Kidney (tissue), 14 donors: Measurements from ENCODE around the gene PRDM15. TPM values are rescaled to one million over a fixed set of nuclear protein-coding genes. Genes with fewer than 3 reads are reported as not detected.

Source experiments
- DNase-seq, 5 donors: peaks; one replicate each; pipeline ENCODE4 v3.0.0-alpha.2; 2013 to 2020
- FAIRE-seq: peaks from 2 replicates; lab custom pipeline; 2012; peaks lifted over from hg19 to GRCh38; lab: Jason Lieb, UNC
- H3K27ac ChIP-seq, 2 donors: one replicate each; pipeline ENCODE4 v1.7.0; 2013; ENCODE audit warnings: low read depth in 2 of 2, low read length in 2 of 2, inconsistent platforms in 1 of 2
- H3K27me3 ChIP-seq: one replicate; pipeline ENCODE4 v1.7.1; 2013; ENCODE audit warnings: low read length, inconsistent platforms; ENCODE audit not compliant: control insufficient read depth, insufficient read depth
- H3K36me3 ChIP-seq, 3 donors: one replicate each; pipeline versions ENCODE4 v1.7.0 to v1.7.1; 2013; ENCODE audit warnings: low read length in 3 of 3, control low read depth in 1 of 3, inconsistent platforms in 1 of 3; ENCODE audit not compliant: insufficient read depth in 3 of 3, control insufficient read depth in 2 of 3
- H3K4me1 ChIP-seq, 3 donors: one replicate each; pipeline versions ENCODE4 v1.7.0 to v1.7.1; 2013; ENCODE audit warnings: low read length in 3 of 3, inconsistent platforms in 1 of 3, low read depth in 1 of 3; ENCODE audit not compliant: control insufficient read depth in 2 of 3, insufficient read depth in 2 of 3
- H3K4me3 ChIP-seq, 3 donors: one replicate each; pipeline versions ENCODE4 v1.7.0 to v1.8.1; 2013; ENCODE audit warnings: low read length in 3 of 3, control low read depth in 1 of 3, inconsistent platforms in 1 of 3
- H3K9ac ChIP-seq, 3 donors: one replicate each; pipeline versions ENCODE4 v1.7.0 to v1.7.1; 2013; ENCODE audit warnings: low read length in 3 of 3, control low read depth in 1 of 3, inconsistent platforms in 1 of 3
- H3K9me3 ChIP-seq, 3 donors: one replicate each; pipeline versions ENCODE4 v1.7.0 to v1.7.1; 2013; ENCODE audit warnings: low read length in 3 of 3, control low read depth in 1 of 3, inconsistent platforms in 1 of 3; ENCODE audit not compliant: control insufficient read depth in 2 of 3, insufficient read depth in 1 of 3
- intact Hi-C: fragments of 100-400 bp; cut with DNase I; formaldehyde crosslinking; loops from one replicate; pipeline ENCODE4 v1.11.1; 2022
- polyA plus RNA-seq: library from polyadenylated mRNA; stranded (reverse); fragments of 350-450 nt; fragmentation: Illumina TruSeq; extraction: RNeasy Lipid Tissue Mini Kit (QIAGEN cat#74804); gene quantifications from one replicate; pipeline ENCODE4 v1.2.3, GENCODE V29; 2014; ENCODE audit warnings: low read depth, low replicate concordance; ENCODE audit not compliant: insufficient read depth
- total RNA-seq: library from RNA; stranded (reverse); fragmentation: NEBNext Ultra II Directional; extraction: Animal tissue kit (Norgen Biotek cat#: 25700); gene quantifications from one replicate; pipeline ENCODE4 v1.2.1, GENCODE V29; 2021
- TF ChIP-seq, protein P1 (sequence below): IDR thresholded peaks from 3 replicates; pipeline ENCODE4 v1.5.1; 2012; ENCODE audit warnings: mild to moderate bottlenecking, moderate library complexity, borderline replicate concordance; ENCODE audit not compliant: insufficient read depth; ENCODE audit errors: extremely low read depth
- donor health status: control.
- donor health status: control.
- donor health status: control.
- donor health status: control.
- donor health status: control.
- donor health status: DM: yes; HTN: yes; CAD: no.
- donor health status: Normal renal cell carcinoma (clear cell type).

PRDM15 gene
- total and polyA plus RNA-seq, 2 donors from 2014 or later = 1.3 to 8.4 TPM

DNA sequence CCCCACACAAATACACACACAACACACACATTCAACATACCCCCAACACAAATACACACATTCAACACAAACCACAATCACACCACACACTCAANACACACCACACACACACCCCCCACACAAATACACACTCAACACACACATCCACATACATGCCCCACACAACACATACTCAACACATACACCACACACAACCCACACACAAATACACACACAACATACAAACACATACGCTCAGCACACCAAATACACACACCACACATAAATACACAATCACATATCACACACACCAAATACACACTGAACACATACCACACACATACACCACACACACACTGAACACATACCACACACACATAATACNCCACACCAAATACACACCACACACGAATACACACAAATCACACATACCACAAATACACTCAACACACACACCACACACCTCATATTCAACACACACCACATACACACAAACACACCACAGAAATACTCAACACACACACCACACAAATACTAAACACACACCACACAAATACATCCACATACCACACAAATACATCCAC is 48.9 kb downstream of the PRDM15 start:
- H3K36me3 ChIP-seq = peaks cover 0 to 3% (median 0%) of the 10 kb centered on the region in 3 donors
- no peaks in the 10 kb centered on the region for H3K4me1 ChIP-seq
- FAIRE-seq (no peak), DNase-seq (no peak)
- H3K9ac ChIP-seq = no peak overlapping the region
- no peak overlapping the region for H3K4me3 ChIP-seq
- H3K27me3 ChIP-seq = no peaks in the 10 kb centered on the region
- intact Hi-C loops = no loop called here
- no peak overlapping the region for H3K27ac ChIP-seq
- TF ChIP-seq, protein P1, sequence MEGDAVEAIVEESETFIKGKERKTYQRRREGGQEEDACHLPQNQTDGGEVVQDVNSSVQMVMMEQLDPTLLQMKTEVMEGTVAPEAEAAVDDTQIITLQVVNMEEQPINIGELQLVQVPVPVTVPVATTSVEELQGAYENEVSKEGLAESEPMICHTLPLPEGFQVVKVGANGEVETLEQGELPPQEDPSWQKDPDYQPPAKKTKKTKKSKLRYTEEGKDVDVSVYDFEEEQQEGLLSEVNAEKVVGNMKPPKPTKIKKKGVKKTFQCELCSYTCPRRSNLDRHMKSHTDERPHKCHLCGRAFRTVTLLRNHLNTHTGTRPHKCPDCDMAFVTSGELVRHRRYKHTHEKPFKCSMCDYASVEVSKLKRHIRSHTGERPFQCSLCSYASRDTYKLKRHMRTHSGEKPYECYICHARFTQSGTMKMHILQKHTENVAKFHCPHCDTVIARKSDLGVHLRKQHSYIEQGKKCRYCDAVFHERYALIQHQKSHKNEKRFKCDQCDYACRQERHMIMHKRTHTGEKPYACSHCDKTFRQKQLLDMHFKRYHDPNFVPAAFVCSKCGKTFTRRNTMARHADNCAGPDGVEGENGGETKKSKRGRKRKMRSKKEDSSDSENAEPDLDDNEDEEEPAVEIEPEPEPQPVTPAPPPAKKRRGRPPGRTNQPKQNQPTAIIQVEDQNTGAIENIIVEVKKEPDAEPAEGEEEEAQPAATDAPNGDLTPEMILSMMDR = no peak
- H3K9me3 ChIP-seq = no peaks in the 10 kb centered on the region

DNA sequence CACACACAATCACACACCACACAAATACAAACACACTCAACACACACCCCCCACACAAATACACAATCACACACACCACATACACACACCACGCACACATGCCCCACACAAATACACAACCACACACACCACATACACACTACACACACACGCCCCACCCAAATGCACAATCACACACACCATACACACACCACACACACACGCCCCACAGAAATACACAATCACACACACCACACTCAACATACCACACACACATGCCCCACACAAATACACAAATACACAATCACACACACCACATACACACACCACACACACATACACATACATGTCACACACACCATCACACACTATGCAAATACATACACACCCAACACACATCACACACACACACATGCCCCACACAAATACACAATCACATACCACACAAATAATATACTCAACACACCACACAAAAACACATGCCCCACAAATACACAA is 50.2 kb downstream of the PRDM15 start:
- Histone ChIP-seq H3K4me3 (no peak overlapping the region), H3K9ac (no peak overlapping the region), H3K9me3 (no peaks in the 10 kb centered on the region), H3K27ac (no peak overlapping the region), H3K27me3 (no peaks in the 10 kb centered on the region), H3K36me3 (peaks cover 0 to 3% (median 0%) of the 10 kb centered on the region in 3 donors), H3K4me1 (no peaks in the 10 kb centered on the region)
- intact Hi-C loops = loop anchor here (10.0 kb wide), 1 partner anchor 286 kb away; no protein-coding TSS in a partner anchor
- FAIRE-seq (no peak), DNase-seq (no peak)
- TF ChIP-seq, protein P1 = no peak

DNA sequence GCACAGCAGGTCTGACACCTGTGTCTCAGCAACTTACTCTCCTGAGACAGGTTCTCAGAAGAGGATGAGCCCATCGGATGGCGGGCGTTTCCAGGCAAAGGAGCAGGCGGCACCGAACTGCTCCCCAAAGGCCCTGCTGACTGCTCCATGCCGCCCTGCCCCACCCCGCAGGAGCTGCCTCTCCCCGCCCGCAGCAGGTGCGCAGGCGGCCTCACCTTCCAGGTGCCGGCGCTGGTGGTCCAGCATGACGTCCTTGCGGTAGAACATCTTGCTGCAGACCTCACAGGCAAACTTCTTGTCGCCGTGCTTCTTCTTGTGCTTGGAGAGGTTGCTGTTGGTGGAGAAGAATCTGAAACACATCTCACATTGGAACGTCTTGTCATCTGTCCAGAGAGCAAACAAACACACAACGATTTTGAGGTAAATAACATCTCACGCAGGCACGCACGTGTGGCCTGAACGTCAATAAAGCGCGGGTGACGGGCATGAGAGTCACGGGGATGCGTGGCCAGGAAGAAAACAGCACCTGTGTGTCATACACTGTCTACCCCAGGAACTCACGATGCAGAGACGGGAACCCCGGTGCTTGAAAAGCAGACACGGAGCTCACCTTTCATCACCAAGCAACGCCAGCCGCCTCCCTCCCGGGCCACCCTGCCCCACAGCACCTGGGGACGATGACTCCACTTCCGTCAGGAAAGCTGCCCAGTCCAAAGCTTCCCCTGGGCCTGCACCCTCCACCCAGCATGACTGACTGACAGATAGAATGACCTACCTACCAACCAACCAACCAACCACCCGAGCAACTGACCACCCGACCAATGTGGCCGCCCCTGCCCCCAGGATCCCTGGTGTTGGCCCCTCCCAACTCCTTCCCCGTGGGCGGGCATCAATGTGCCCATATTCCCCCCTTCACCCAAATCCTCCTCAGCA is 50.9 kb downstream of the PRDM15 start:
- Histone ChIP-seq H3K9ac (no peak overlapping the region), H3K9me3 (no peaks in the 10 kb centered on the region), H3K4me1 (no peaks in the 10 kb centered on the region), H3K4me3 (no peak overlapping the region), H3K27ac (no peak overlapping the region), H3K27me3 (no peaks in the 10 kb centered on the region), H3K36me3 (peaks cover 0 to 3% (median 0%) of the 10 kb centered on the region in 3 donors)
- DNase-seq (no peak), FAIRE-seq (no peak)
- TF ChIP-seq, protein P1 = no peak
- intact Hi-C loops = loop anchor here (10.0 kb wide), 1 partner anchor 287 kb away; no protein-coding TSS in a partner anchor
